HUES64 (cell line): Measurements from ENCODE around the gene PTPRD.

Source experiments
- H3K27ac ChIP-seq: 2 replicates; pipeline ENCODE4 v1.7.0; 2013; ENCODE audit warnings: low read depth, low read length, inconsistent platforms
- H3K27me3 ChIP-seq: 2 replicates; pipeline ENCODE4 v1.6.1; 2013; ENCODE audit warnings: mild to moderate bottlenecking, low read length; ENCODE audit not compliant: insufficient read depth
- H3K36me3 ChIP-seq: 2 replicates; pipeline ENCODE4 v1.6.1; 2013; ENCODE audit warnings: mild to moderate bottlenecking, low read length; ENCODE audit not compliant: insufficient read depth
- H3K4me1 ChIP-seq: 2 replicates; pipeline ENCODE4 v1.6.1; 2013; ENCODE audit warnings: mild to moderate bottlenecking, low read length, moderate library complexity; ENCODE audit not compliant: insufficient read depth
- H3K4me3 ChIP-seq: 2 replicates; pipeline ENCODE4 v1.5.1; 2013; ENCODE audit warnings: mild to moderate bottlenecking, low read length, moderate library complexity
- H3K9ac ChIP-seq: 2 replicates; pipeline ENCODE4 v1.6.1; 2013; ENCODE audit warnings: mild to moderate bottlenecking, low read depth, low read length
- H3K9me3 ChIP-seq: 2 replicates; pipeline ENCODE4 v1.6.1; 2013; ENCODE audit warnings: low read depth, low read length; ENCODE audit not compliant: insufficient read depth
- WGBS: fragments of 150-250, 120-280 bp; methylation state at CpG from one replicate; pipeline ENCODE4 v1.1.7; 2013; ENCODE audit warnings: missing lambda C conversion rate; 5-methylcytosine and 5-hydroxymethylcytosine counted together

Gene PTPRD

DNA sequence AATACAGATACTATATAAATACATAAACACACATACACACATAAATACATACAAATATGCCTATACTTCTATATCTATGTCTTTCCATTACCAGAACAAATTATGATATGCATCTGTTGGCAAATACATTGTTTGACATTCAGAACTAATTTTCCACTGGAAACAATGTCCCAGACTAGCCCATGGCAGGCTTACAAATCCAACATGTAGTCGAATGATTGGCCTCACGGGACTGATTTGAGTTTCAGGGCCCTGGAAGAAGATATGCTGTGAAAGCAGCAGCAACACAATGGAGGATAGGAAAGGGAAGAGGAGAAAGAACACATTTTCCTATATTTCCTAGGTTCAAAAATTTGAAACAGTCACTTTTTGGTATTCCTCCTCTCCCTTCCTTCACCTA lies 1932.1 kb downstream of the PTPRD start:
- Histone ChIP-seq H3K9ac (no peak overlapping the region), H3K27me3 (no peaks in the 10 kb centered on the region), H3K4me1 (peaks cover 71% of the 10 kb centered on the region), H3K4me3 (no peak overlapping the region), H3K27ac (no peak overlapping the region), H3K9me3 (no peaks in the 10 kb centered on the region), H3K36me3 (no peaks in the 10 kb centered on the region)
- 89% methylated on average over 2 of the region's 2 CpGs for WGBS

GRCh38 chr9:8680157-8680556 lies 1932.6 kb downstream of the PTPRD start:
- 94% methylated on average over 3 of the region's 3 CpGs for WGBS
- no peaks in the 10 kb centered on the region for H3K36me3 ChIP-seq
- no peaks in the 10 kb centered on the region for H3K27me3 ChIP-seq
- H3K4me3 ChIP-seq, result no peak overlapping the region
- H3K27ac ChIP-seq, result no peak overlapping the region
- no peaks in the 10 kb centered on the region for H3K9me3 ChIP-seq
- no peak overlapping the region for H3K9ac ChIP-seq
- peaks cover 67% of the 10 kb centered on the region for H3K4me1 ChIP-seq

DNA sequence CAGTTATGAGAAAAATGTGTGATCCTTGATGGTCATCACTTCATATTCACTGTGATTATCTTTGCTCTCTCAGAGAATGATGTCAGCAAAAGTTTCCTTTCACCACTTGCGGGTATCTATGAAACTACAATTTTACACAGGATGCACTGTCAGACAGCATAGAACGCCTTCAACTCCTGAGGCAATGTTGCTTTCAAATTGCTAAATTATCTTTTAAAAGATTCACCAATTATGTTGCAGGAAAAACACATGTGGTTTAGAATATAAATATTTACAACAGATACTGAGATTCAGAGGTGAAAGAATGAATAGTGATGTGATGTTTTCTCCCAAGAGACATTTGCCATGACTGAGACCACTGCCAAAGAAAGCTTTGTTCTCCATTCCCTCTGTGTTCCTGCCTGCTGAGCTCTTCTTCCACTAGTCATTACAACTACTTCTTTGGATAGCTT lies 1933.4 kb downstream of the PTPRD start:
- Histone ChIP-seq H3K27me3 (no peaks in the 10 kb centered on the region), H3K4me1 (peaks cover 67% of the 10 kb centered on the region)
- WGBS, result 98% methylated on average over 2 of the region's 2 CpGs

GRCh38 chr9:8677741-8678140 lies 1935.1 kb downstream of the PTPRD start:
- Histone ChIP-seq H3K4me3 (no peak overlapping the region), H3K9me3 (no peaks in the 10 kb centered on the region), H3K9ac (no peak overlapping the region), H3K27me3 (no peaks in the 10 kb centered on the region), H3K4me1 (peaks cover 58% of the 10 kb centered on the region), H3K27ac (no peak overlapping the region; the same call in 1 of the 2 replicates), H3K36me3 (no peaks in the 10 kb centered on the region)
- 66% methylated on average over 4 of the region's 4 CpGs for WGBS

More for the DNA sequence above, 1933.4 kb downstream of the PTPRD start:
- Histone ChIP-seq H3K36me3 (no peaks in the 10 kb centered on the region), H3K27ac (peak overlapping the region; percentile 39; the same call in 1 of the 2 replicates), H3K4me3 (no peak overlapping the region), H3K9me3 (no peaks in the 10 kb centered on the region), H3K9ac (no peak overlapping the region)

- H3K4me3 ChIP-seq, result no peak overlapping the region
- H3K4me1 ChIP-seq, result peaks cover 26% of the 10 kb centered on the region
- H3K36me3 ChIP-seq, result no peaks in the 10 kb centered on the region
- no peak overlapping the region for H3K27ac ChIP-seq
- H3K27me3 ChIP-seq, result no peaks in the 10 kb centered on the region
- no peak overlapping the region for H3K9ac ChIP-seq
- no peaks in the 10 kb centered on the region for H3K9me3 ChIP-seq
These were observed 1938.3 kb downstream of the PTPRD start for GRCh38 chr9:8674536-8674935.

- H3K4me1 ChIP-seq, result peaks cover 19% of the 10 kb centered on the region
- H3K36me3 ChIP-seq, result no peaks in the 10 kb centered on the region
- WGBS, result 78% methylated on average over 6 of the region's 7 CpGs
- no peak overlapping the region for H3K4me3 ChIP-seq
- H3K27ac ChIP-seq, result no peak overlapping the region
- H3K9me3 ChIP-seq, result no peaks in the 10 kb centered on the region
- H3K27me3 ChIP-seq, result no peaks in the 10 kb centered on the region
- no peak overlapping the region for H3K9ac ChIP-seq
These were observed 1939.0 kb downstream of the PTPRD start for GRCh38 chr9:8673830-8674229.

GRCh38 chr9:8670751-8671150 lies 1942.1 kb downstream of the PTPRD start:
- Histone ChIP-seq H3K27me3 (no peaks in the 10 kb centered on the region), H3K4me3 (no peak overlapping the region), H3K36me3 (no peaks in the 10 kb centered on the region), H3K9ac (no peak overlapping the region), H3K27ac (no peak overlapping the region), H3K9me3 (no peaks in the 10 kb centered on the region), H3K4me1 (no peaks in the 10 kb centered on the region)
- 92% methylated on average over 2 of the region's 2 CpGs for WGBS

DNA sequence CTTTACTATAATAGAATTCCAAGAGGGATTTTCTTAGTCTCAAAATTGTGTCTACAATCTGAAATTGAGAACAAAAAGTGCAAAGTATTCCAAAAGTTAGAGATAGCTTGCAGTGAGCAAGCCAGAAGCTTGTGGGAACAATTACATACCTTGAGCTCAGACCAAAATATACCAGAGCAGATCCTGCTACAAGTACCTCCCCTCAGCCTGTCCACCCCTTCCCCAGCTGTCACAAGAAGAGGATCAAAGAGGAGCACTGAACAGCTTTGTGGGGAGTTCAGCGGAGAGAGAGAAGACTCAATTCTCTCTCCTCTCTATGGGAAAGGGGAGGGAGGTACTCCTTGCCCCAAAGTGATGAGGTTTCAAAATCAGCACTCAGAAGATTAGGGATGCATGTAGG lies 1944.1 kb downstream of the PTPRD start:
- H3K4me3 ChIP-seq, result no peak overlapping the region
- no peak overlapping the region for H3K27ac ChIP-seq
- H3K9ac ChIP-seq, result no peak overlapping the region
- H3K27me3 ChIP-seq, result no peaks in the 10 kb centered on the region
- no peaks in the 10 kb centered on the region for H3K9me3 ChIP-seq
- H3K36me3 ChIP-seq, result no peaks in the 10 kb centered on the region
- no CpG with 5 or more reads among the region's 1 CpG for WGBS
- H3K4me1 ChIP-seq, result peaks cover 3% of the 10 kb centered on the region; the same call in 1 of the 2 replicates

GRCh38 chr9:8668231-8668630 lies 1944.6 kb downstream of the PTPRD start:
- Histone ChIP-seq H3K36me3 (no peaks in the 10 kb centered on the region), H3K9ac (no peak overlapping the region), H3K27ac (no peak overlapping the region), H3K4me1 (peaks cover 3% of the 10 kb centered on the region; the same call in 1 of the 2 replicates), H3K27me3 (no peaks in the 10 kb centered on the region), H3K9me3 (no peaks in the 10 kb centered on the region), H3K4me3 (no peak overlapping the region)
- WGBS, result 91% methylated on average over 1 of the region's 3 CpGs

DNA sequence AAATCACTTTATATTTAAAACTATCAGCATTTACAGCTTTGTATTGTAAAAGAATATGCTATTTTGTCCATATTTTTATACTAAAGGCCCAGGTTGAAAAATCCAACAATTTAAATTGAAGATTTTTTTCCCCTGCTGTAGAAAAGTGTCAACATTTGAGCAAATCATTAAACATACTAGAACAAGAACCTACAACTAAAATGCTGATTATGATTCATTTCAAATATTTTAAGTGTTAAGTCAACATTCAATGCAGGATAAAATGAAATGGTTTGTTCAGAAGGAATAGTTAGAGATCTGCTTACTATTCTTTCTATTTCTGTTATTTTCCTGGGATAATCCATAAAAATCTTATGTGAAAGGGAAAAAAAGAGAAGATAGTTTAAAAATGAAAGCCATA lies 1946.7 kb downstream of the PTPRD start:
- Histone ChIP-seq H3K9me3 (no peaks in the 10 kb centered on the region), H3K36me3 (no peaks in the 10 kb centered on the region), H3K27me3 (no peaks in the 10 kb centered on the region), H3K4me3 (no peak overlapping the region), H3K27ac (no peak overlapping the region), H3K4me1 (peaks cover 3% of the 10 kb centered on the region; the same call in 1 of the 2 replicates), H3K9ac (no peak overlapping the region)

DNA sequence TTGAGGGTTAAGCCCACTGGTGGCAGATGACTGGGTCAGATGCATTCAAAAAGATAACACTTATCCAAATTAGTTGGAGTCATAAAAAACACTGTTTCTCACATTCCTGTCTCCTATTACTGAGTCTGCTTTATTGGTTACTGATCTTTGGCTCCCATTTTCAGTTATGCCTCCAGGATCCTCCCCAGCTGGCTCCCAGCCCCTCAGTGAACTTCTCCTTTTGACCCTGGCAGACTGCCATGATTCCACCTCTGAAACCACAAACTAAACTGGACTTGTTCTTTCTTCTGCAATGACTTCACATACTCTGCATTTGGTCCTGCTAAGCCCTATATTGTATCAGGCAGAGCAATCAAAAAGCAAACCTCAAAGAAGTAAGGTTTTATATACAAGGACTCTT lies 1952.4 kb downstream of the PTPRD start:
- Histone ChIP-seq H3K9ac (no peak overlapping the region), H3K27me3 (no peaks in the 10 kb centered on the region), H3K36me3 (no peaks in the 10 kb centered on the region), H3K27ac (no peak overlapping the region), H3K4me1 (peaks cover 2% of the 10 kb centered on the region; the same call in 1 of the 2 replicates), H3K9me3 (peaks cover 3% of the 10 kb centered on the region; the same call in 1 of the 2 replicates), H3K4me3 (no peak overlapping the region)

DNA sequence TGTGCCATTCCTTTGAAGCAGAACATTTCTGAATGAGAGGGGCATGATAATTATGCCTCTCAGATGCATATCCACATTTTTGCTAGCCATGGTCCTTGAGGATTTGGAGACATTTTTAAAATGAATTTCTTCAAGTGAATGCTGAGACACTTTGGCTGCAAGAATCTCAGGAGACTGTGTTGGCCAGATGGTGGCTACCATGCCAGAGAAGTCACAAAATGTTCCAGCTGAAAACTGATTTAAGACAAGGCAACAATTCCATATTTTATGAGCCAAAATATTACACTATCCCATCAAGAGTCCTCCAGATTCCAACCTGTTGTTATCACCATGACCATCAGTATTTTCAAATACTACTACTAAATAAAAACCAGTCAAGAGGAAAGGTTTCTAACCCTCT lies 1953.7 kb downstream of the PTPRD start:
- Histone ChIP-seq H3K36me3 (no peaks in the 10 kb centered on the region), H3K4me1 (no peaks in the 10 kb centered on the region), H3K4me3 (no peak overlapping the region), H3K27me3 (no peaks in the 10 kb centered on the region), H3K9ac (no peak overlapping the region), H3K9me3 (peaks cover 3% of the 10 kb centered on the region; the same call in 1 of the 2 replicates), H3K27ac (no peak overlapping the region)
